ENCODE data around the gene KLHL8.

Gene KLHL8

DNA sequence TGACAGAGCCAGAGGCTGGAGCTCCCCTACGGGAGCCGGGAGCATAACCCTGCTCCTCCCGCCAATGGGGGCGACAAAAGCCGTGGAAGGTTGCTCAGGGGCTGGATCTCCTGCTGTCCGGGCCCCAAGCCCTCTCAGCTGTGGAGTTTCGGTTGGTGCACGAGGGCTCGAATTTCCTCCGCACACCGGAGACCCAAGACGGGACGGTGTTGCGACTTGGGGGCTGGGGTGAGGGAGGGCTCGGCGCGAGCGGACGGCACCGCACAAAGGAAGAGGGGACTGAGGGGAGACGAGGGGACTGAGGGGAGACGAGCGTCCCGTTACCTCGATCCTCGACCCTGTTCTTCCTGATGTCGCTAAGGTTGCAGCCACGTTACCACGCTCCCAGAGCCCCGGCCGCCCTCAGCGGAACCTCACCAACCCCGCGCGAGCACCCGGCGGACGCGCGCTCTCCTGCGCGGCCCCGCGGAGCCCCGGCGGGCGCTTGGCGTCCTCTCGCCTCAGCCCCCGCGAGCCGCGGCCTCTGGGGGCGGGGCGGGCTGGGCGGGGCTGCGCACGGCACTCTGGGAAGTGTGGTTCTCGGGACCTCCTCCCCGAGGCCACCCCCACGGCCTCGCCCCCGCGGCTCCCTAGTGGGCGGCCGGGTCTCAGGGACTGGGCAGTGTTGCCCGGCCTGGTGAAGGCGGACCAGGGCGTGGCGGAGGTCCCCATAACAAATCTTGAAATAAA is at the start of gene KLHL8:
TSS of gene KLHL8 (minus strand) at position 525 of the 729 bp plus-strand sequence. CDS start 25,079 bp downstream, outside the sequence.
- H3K4me3 ChIP-seq = peak within 1 kb of the TSS; percentile 74
- peak; percentile 94 for DNase-seq (ENCODE audit: low spot score)
- peak within 1 kb of the TSS; percentile 91 to 94 for H3K27ac ChIP-seq
- TF ChIP-seq, protein P1, sequence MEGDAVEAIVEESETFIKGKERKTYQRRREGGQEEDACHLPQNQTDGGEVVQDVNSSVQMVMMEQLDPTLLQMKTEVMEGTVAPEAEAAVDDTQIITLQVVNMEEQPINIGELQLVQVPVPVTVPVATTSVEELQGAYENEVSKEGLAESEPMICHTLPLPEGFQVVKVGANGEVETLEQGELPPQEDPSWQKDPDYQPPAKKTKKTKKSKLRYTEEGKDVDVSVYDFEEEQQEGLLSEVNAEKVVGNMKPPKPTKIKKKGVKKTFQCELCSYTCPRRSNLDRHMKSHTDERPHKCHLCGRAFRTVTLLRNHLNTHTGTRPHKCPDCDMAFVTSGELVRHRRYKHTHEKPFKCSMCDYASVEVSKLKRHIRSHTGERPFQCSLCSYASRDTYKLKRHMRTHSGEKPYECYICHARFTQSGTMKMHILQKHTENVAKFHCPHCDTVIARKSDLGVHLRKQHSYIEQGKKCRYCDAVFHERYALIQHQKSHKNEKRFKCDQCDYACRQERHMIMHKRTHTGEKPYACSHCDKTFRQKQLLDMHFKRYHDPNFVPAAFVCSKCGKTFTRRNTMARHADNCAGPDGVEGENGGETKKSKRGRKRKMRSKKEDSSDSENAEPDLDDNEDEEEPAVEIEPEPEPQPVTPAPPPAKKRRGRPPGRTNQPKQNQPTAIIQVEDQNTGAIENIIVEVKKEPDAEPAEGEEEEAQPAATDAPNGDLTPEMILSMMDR (IDR thresholded peaks at IDR 0.05) = no peak

DNA sequence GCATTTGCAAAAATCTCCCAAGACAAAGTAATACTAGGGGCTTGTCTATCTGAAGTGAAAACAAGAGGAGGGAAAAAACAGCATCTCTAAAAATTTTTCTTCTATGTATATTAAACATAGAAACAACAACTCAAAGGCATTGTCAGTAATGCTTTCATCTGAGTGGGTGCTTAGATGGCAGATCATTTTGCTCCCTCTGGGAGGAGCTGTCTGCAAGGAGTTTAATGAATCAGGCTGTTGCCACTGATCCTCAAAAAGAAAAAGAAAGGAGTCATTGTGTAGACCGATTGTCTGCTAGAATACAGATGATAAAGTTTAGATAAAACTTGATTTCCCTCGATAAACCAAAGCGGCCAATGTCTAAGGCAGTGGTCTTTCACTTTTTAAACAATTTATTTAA is 49.7 kb upstream of the KLHL8 start:
- DNase-seq (ENCODE audit: low spot score) = no peak
- H3K27ac ChIP-seq = no peak overlapping the region
- no peak overlapping the region for H3K4me3 ChIP-seq
- TF ChIP-seq, protein P1 (IDR thresholded peaks at IDR 0.05) = peak; percentile 14

DNA sequence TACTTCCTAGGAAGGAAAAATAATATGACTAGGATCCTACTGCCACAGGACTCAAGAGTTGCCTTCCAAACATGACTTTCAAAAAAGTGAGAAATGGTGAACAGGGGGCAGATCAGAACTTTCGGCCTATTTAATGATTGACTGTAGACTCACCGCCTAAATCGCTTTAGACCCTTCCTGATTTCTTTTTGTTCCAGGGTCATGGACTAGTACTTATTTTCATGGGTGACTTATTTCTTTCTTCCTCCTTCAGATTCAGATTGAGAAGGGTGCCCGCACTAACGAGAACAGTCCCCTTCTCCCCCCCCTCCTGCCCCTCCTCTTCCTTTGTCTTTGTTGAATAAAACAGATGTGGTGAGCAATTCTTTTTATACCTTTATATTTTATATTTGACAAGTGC is 48.0 kb upstream of the KLHL8 start:
- no peak for DNase-seq (ENCODE audit: low spot score)
- H3K27ac ChIP-seq = no peak overlapping the region
- TF ChIP-seq, protein P1 (IDR thresholded peaks at IDR 0.05) = no peak
- H3K4me3 ChIP-seq = no peak overlapping the region

DNA sequence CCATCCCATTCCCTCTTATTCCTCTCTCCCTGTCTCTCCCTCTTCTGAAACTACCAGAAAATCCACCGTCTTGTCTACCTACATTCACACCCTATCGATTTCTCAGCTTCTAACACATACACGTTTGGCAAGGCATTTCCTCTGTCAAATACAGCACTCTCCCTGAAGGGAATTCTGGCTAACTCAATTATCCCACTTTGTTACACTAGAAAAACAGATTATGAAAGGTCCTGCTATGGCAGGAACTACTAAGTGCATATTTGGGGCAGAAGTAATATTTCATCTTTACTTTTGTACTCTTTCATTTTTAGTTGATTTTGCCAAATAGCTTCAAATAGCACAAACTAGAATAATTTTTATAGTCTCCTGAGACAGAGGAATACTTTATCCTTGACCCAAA is 46.6 kb upstream of the KLHL8 start:
- H3K4me3 ChIP-seq = no peak overlapping the region
- DNase-seq (ENCODE audit: low spot score) = no peak
- no peak overlapping the region for H3K27ac ChIP-seq
- TF ChIP-seq, protein P1 (IDR thresholded peaks at IDR 0.05) = no peak

DNA sequence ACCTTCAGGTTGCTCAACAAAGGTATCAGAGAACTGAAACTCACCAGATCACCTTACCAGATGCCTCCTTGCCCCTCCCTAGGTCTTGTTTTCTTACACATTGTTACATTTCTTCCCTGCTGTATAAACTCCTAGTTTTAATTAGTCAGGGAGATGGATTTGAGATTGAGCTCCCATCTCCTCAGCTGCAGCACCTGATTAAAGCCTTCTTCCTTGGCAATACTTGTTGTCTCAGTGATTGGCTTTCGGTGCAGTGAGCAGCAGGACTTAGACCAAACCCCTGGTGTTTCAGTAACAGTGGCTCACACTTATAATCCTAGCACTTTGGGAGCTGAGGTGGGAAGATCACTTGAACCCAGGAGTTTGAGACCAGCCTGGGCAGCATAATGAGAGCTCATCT is 42.5 kb upstream of the KLHL8 start:
- H3K4me3 ChIP-seq = no peak overlapping the region
- TF ChIP-seq, protein P1 (IDR thresholded peaks at IDR 0.05) = no peak
- no peak for DNase-seq (ENCODE audit: low spot score)
- no peak overlapping the region for H3K27ac ChIP-seq

DNA sequence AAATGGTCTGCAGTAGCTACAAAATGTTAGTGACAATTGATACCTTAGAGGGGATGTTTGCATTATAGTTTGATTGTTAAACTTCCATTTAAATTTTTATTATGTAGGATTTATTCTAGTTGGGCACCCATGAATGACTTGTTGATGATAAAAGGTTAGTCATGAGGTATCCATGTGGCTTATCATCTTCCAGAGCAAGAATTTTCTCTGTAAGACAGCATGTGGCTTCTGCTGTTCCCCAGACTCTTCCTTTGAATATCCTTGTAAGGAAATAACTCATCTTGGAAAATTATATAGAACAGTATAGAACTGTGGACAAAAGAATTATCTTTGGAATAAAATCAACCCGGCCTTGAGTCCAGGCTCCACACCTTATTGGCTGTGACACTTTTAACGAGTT is 40.1 kb upstream of the KLHL8 start:
- no peak for DNase-seq (ENCODE audit: low spot score)
- TF ChIP-seq, protein P1 (IDR thresholded peaks at IDR 0.05) = no peak
- no peak overlapping the region for H3K27ac ChIP-seq
- no peak overlapping the region for H3K4me3 ChIP-seq

DNA sequence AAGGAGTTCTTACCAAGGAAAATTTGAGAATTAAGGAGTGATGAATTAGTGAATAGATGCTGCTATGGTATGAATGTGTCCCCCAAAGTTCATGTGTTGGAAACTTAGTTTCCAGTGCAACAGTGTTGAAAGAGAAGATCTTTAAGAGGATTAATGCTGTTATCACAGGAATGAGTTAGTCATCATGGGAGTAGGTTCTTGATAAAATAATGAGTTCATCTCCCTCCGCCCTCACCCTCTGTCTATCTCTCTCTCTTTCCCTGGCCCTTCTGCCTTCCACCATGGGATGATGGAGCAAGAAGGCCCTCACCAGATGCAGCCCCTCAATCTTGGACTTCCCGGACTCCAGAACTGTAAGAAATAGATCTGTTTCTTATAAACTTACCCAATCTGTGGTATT is 38.3 kb upstream of the KLHL8 start:
- Histone ChIP-seq H3K4me3 (no peak overlapping the region), H3K27ac (no peak overlapping the region)
- TF ChIP-seq, protein P1 (IDR thresholded peaks at IDR 0.05) = no peak
- no peak for DNase-seq (ENCODE audit: low spot score)

All from coronary artery (tissue), 2 donors.